ENCODE measurements around the gene POLR2L. TPM values are rescaled to one million over a fixed set of nuclear protein-coding genes. Genes with fewer than 3 reads are reported as not detected.
A peak's percentile ranks its signal among the peaks of the same experiment; 100 is the strongest.

POLR2L gene
- total and polyA plus RNA-seq, 5 donors from 2014 or later = 43.1 to 101 (median 74.3) TPM

DNA sequence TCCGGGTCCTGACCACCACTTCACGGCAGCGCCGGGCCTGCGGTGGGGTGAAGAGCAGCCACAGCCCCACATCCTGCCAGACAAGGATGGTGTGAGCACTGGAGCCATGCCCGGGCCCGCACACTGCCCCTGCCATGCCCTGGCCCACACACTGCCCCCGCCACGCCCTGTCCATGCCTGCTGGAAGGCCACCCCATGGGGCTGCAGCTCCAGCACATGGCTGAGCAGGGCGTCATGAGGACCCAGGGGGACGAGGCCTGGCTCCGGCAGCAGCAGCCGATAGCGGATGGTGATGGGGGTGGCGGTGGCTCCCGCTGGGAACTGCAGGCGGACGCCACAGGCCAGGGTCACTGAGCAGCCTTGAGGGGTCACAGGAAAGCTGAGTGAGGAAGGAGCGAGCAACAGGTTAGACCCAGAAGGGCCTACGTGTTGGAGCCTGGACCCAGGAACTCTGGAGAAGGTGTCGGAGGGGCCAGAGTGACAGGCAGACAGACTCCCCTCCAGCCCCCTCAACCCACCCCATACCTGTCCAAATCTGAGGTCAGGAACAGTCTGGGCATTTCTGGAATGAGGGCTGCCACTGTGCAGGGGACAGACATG is 40.2 kb downstream of the POLR2L start:
- Mint-ChIP-seq H3K27me3 (no peaks in the 10 kb centered on the region), H3K36me3 (no peaks in the 10 kb centered on the region), H3K4me1 (peaks cover 0 to 18% (median 2%) of the 10 kb centered on the region in 4 donors), H3K27ac (no peak overlapping the region), H3K9me3 (no peaks in the 10 kb centered on the region), H3K4me3 (no peak overlapping the region)
- no peaks in the 10 kb centered on the region for H3K9me3 ChIP-seq (ENCODE audit: control insufficient read depth in 2 of 2, low read length in 2 of 2)
- H3K27me3 ChIP-seq (ENCODE audit: control insufficient read depth, insufficient read depth, low read length) = no peaks in the 10 kb centered on the region
- H3K36me3 ChIP-seq (ENCODE audit: control insufficient read depth, insufficient read depth, low read length) = no peaks in the 10 kb centered on the region
- ATAC-seq (ENCODE audit: low read depth in 2 of 2) (no peak), DNase-seq (no peak)
- H3K4me3 ChIP-seq (ENCODE audit: low read depth, low read length) = no peak overlapping the region
- peaks cover 41% of the 10 kb centered on the region for H3K4me1 ChIP-seq (ENCODE audit: control insufficient read depth, insufficient read depth, low read length, poor library complexity, severe bottlenecking)
- no peak overlapping the region for H3K27ac ChIP-seq (ENCODE audit: insufficient read depth, low read length, poor library complexity, severe bottlenecking)

DNA sequence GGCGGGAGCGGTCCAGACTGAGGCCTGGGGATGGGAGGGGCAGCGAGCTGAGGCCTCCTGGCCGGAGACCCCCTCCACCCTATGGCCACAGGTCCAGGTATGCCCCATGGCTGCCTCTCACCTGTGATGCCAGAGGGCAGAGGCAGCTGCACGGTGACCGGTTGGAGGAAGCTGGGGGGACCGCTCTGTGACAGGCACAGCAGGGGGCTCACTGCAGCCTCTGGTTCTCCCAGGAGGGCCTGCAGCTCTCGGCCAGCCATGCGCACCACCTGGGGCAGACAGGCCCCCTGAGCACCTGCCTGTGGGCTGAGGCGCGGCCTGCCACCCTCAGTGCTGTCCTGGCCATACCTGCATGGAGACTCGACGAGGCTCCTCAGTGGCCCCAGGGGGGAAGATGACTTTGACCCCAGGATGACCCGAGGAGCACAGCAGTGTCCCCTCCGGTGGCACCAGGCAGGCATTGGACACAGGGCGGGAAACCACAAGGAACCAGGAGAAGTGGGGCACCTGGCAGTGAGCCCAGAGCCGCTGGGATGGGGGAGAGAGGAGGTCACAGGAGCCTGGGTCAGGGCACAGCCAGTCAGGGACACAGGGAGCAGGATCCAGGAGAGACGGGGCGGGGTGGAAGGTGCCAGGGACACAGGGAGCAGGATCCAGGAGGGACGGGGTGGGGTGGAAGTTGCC is 41.1 kb downstream of the POLR2L start:
- Mint-ChIP-seq H3K9me3 (no peaks in the 10 kb centered on the region), H3K27ac (no peak overlapping the region), H3K4me3 (no peak overlapping the region)

DNA sequence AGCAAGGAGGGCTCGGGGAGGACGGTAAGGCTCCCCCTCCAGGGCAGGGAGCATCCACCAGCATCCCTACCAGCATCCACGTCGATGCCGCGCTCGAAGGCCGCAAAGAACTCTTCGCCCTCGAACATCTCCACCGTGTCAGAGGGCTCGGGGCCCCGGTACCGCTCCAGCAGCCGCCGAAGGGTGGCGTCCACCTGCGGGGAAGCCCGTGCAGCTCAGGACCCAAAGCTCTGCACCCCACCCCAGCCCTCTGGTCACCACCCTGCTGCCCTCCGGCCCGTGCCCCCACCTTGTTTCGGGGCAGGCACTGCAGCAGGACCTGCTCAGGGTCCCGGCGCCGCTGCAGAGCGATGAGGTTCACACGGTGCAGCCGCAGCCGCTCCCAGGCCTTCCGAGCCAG is 41.9 kb downstream of the POLR2L start:
- no peak for ATAC-seq (ENCODE audit: low read depth in 2 of 2)
- no peak overlapping the region for H3K4me3 Mint-ChIP-seq
- H3K36me3 Mint-ChIP-seq = no peaks in the 10 kb centered on the region

More for the DNA sequence above, 41.1 kb downstream of the POLR2L start:
- DNase-seq (no peak), ATAC-seq (ENCODE audit: low read depth in 2 of 2) (no peak)
- Mint-ChIP-seq H3K36me3 (no peaks in the 10 kb centered on the region), H3K27me3 (no peaks in the 10 kb centered on the region), H3K4me1 (peaks cover 0 to 26% (median 3%) of the 10 kb centered on the region in 4 donors)
- H3K27me3 ChIP-seq (ENCODE audit: control insufficient read depth, insufficient read depth, low read length) = no peaks in the 10 kb centered on the region
- no peaks in the 10 kb centered on the region for H3K9me3 ChIP-seq (ENCODE audit: control insufficient read depth in 2 of 2, low read length in 2 of 2)
- peaks cover 50% of the 10 kb centered on the region for H3K4me1 ChIP-seq (ENCODE audit: control insufficient read depth, insufficient read depth, low read length, poor library complexity, severe bottlenecking)
- no peak overlapping the region for H3K27ac ChIP-seq (ENCODE audit: insufficient read depth, low read length, poor library complexity, severe bottlenecking)
- no peaks in the 10 kb centered on the region for H3K36me3 ChIP-seq (ENCODE audit: control insufficient read depth, insufficient read depth, low read length)
- H3K4me3 ChIP-seq (ENCODE audit: low read depth, low read length) = no peak overlapping the region

DNA sequence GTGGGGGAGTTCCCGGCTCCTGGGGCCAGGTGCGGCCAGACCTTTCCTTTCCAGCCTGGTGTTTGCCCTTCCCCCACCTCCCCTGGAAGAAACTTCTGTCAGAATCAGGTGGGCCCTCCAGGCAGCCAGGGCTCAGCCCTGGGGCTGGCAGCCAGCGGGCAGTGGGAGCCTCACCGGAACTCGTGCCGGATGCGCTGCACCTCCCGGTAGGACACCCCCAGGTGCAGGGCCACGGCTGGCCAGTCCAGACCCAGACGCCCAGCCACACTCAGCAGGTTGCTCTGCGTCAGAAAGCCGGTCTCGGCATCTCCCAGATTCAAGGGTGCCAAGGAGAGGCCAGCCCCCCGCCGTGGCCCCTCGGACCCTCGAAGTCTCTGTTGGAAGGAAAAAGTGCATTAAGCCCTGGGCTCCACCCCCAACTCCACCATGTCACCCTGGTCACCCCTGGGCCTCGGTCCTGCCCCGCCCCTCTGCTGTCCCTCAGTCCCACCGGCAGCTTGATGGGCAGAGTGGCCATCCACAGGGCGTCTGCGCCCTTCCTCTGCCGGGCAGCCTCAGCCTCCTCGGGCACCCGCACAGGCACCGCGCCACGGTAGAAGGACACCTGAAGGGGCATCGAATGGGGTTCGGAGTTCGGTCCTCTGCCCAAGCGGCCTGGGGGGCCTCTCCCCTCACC is 42.5 kb downstream of the POLR2L start:
- Mint-ChIP-seq H3K9me3 (no peaks in the 10 kb centered on the region), H3K27ac (no peak overlapping the region)

More for the DNA sequence above, 41.9 kb downstream of the POLR2L start:
- no peak overlapping the region for H3K4me3 ChIP-seq (ENCODE audit: low read depth, low read length)
- no peak overlapping the region for H3K27ac ChIP-seq (ENCODE audit: insufficient read depth, low read length, poor library complexity, severe bottlenecking)
- Mint-ChIP-seq H3K27me3 (no peaks in the 10 kb centered on the region), H3K9me3 (no peaks in the 10 kb centered on the region), H3K27ac (no peak overlapping the region), H3K4me1 (peaks cover 0 to 28% (median 3%) of the 10 kb centered on the region in 4 donors)
- H3K27me3 ChIP-seq (ENCODE audit: control insufficient read depth, insufficient read depth, low read length) = no peaks in the 10 kb centered on the region
- no peak for DNase-seq
- H3K36me3 ChIP-seq (ENCODE audit: control insufficient read depth, insufficient read depth, low read length) = no peaks in the 10 kb centered on the region
- peaks cover 54% of the 10 kb centered on the region for H3K4me1 ChIP-seq (ENCODE audit: control insufficient read depth, insufficient read depth, low read length, poor library complexity, severe bottlenecking)
- no peaks in the 10 kb centered on the region for H3K9me3 ChIP-seq (ENCODE audit: control insufficient read depth in 2 of 2, low read length in 2 of 2)

DNA sequence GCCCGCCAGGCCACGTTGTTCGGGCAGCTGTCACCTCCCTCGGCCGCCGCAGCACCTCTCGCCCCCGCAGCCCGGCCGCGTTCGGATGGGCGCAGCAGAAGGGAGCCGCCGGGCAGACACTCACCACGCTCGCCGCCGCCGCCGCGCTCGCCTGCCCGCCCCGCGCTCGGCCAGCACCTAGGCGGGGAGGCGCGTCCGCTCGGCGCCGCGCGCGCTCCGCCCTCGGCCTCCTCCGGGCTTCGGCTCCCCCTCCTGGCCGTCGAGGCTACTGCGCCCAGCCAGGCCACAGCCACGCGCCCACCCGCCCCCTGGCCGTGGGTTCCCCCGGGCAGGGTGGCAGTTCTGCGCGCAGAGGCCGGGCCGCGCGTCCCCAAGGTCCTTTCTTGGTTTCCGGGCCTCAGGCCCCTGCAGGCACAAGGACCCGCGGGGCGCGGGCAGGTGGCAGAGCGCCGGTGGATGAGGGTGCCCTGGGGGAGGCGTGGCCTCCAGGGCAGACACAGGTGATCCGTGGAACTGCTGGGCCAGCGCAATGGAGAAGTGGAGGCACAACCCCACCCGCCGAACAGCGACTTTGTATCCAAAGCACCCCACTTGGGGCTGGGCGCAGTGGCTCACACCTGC is 44.1 kb downstream of the POLR2L start, which contains the start of gene SLC25A22:
TSS of gene SLC25A22 (minus strand) at position 189 of the 621 bp plus-strand sequence. CDS start 3,275 bp downstream, outside the sequence.
- Histone ChIP-seq H3K27me3 (ENCODE audit: control insufficient read depth, insufficient read depth, low read length) (no peaks in the 10 kb centered on the region), H3K9me3 (ENCODE audit: control insufficient read depth in 2 of 2, low read length in 2 of 2) (no peaks in the 10 kb centered on the region), H3K4me1 (ENCODE audit: control insufficient read depth, insufficient read depth, low read length, poor library complexity, severe bottlenecking) (peaks cover 41% of the 10 kb centered on the region), H3K27ac (ENCODE audit: insufficient read depth, low read length, poor library complexity, severe bottlenecking) (peak within 1 kb of the TSS; percentile 92), H3K36me3 (ENCODE audit: control insufficient read depth, insufficient read depth, low read length) (peaks cover 8% of the 10 kb centered on the region), H3K4me3 (ENCODE audit: low read depth, low read length) (peak within 1 kb of the TSS; percentile 55)
- Mint-ChIP-seq H3K27me3 (no peaks in the 10 kb centered on the region), H3K4me3 (peak within 1 kb of the TSS; percentile 90 to 99 (median 96)), H3K4me1 (peaks cover 0 to 19% (median 3%) of the 10 kb centered on the region in 4 donors), H3K27ac (peak within 1 kb of the TSS; percentile 80 to 91 (median 87)), H3K36me3 (no peaks in the 10 kb centered on the region), H3K9me3 (no peaks in the 10 kb centered on the region)
- peak; percentile 76 to 86 (median 86) for DNase-seq
- peak; percentile 72 to 77 for ATAC-seq (ENCODE audit: low read depth in 2 of 2)

More for the DNA sequence above, 42.5 kb downstream of the POLR2L start:
- Histone ChIP-seq H3K36me3 (ENCODE audit: control insufficient read depth, insufficient read depth, low read length) (no peaks in the 10 kb centered on the region), H3K27ac (ENCODE audit: insufficient read depth, low read length, poor library complexity, severe bottlenecking) (no peak overlapping the region), H3K9me3 (ENCODE audit: control insufficient read depth in 2 of 2, low read length in 2 of 2) (no peaks in the 10 kb centered on the region), H3K27me3 (ENCODE audit: control insufficient read depth, insufficient read depth, low read length) (no peaks in the 10 kb centered on the region), H3K4me1 (ENCODE audit: control insufficient read depth, insufficient read depth, low read length, poor library complexity, severe bottlenecking) (peaks cover 54% of the 10 kb centered on the region), H3K4me3 (ENCODE audit: low read depth, low read length) (no peak overlapping the region)
- DNase-seq (no peak), ATAC-seq (ENCODE audit: low read depth in 2 of 2) (no peak)
- H3K36me3 Mint-ChIP-seq = no peaks in the 10 kb centered on the region
- H3K4me1 Mint-ChIP-seq = peaks cover 0 to 27% (median 3%) of the 10 kb centered on the region in 4 donors
- no peaks in the 10 kb centered on the region for H3K27me3 Mint-ChIP-seq
- H3K4me3 Mint-ChIP-seq = no peak overlapping the region

DNA sequence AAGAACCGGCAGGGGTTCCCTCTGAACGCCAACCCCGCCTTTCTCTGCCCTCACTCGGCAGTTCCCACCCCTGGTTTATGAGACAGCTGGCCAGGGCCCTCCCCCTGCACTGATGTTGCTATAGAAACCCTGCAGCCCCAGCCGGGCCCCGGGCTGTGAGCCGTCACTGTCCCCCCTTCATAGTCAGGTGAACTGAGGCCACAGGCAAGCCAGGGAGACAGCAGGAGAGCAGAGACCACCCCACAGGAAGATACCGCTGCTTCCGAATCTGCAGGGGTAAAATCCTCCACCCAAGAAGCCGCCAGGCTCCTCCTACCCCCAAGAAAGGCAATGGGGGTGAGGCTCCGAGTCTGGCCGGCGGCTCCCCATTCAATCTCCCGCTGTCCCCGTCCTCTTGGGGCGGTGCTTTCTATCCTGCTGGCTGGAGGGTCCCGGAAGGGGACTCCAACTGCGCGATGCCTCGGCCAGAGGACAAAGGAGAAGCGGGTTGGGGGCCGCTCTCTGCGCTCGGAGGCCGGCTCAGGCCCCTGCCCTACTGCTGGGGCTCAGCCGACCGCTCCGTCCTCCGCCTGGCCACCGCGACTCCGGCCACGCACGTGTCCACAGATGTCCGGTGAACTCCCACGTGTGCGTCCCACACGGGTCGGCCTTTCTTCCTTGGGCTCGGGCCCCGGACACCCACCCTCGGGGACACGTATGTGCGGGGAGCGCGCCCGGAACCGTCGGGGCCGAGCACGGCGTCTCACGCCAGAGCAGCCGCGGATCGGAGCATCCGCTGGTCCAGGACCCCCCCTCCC is 44.8 kb downstream of the POLR2L start:
- Histone ChIP-seq H3K4me1 (ENCODE audit: control insufficient read depth, insufficient read depth, low read length, poor library complexity, severe bottlenecking) (peaks cover 38% of the 10 kb centered on the region), H3K9me3 (ENCODE audit: control insufficient read depth in 2 of 2, low read length in 2 of 2) (no peaks in the 10 kb centered on the region), H3K27me3 (ENCODE audit: control insufficient read depth, insufficient read depth, low read length) (no peaks in the 10 kb centered on the region), H3K4me3 (ENCODE audit: low read depth, low read length) (peak overlapping the region; percentile 55), H3K27ac (ENCODE audit: insufficient read depth, low read length, poor library complexity, severe bottlenecking) (peak overlapping the region; percentile 92), H3K36me3 (ENCODE audit: control insufficient read depth, insufficient read depth, low read length) (peaks cover 8% of the 10 kb centered on the region)
- peak; percentile 46 to 52 for ATAC-seq (ENCODE audit: low read depth in 2 of 2)
- Mint-ChIP-seq H3K9me3 (no peaks in the 10 kb centered on the region), H3K27me3 (no peaks in the 10 kb centered on the region), H3K4me1 (peaks cover 0 to 17% (median 3%) of the 10 kb centered on the region in 4 donors), H3K36me3 (no peaks in the 10 kb centered on the region), H3K4me3 (peak overlapping the region; percentile 90 to 99 (median 96)), H3K27ac (peak overlapping the region; percentile 80 to 91 (median 87))
- peak; percentile 69 to 84 (median 75) for DNase-seq
